ENCODE measurements around the gene SNUPN.

The SNUPN gene

DNA sequence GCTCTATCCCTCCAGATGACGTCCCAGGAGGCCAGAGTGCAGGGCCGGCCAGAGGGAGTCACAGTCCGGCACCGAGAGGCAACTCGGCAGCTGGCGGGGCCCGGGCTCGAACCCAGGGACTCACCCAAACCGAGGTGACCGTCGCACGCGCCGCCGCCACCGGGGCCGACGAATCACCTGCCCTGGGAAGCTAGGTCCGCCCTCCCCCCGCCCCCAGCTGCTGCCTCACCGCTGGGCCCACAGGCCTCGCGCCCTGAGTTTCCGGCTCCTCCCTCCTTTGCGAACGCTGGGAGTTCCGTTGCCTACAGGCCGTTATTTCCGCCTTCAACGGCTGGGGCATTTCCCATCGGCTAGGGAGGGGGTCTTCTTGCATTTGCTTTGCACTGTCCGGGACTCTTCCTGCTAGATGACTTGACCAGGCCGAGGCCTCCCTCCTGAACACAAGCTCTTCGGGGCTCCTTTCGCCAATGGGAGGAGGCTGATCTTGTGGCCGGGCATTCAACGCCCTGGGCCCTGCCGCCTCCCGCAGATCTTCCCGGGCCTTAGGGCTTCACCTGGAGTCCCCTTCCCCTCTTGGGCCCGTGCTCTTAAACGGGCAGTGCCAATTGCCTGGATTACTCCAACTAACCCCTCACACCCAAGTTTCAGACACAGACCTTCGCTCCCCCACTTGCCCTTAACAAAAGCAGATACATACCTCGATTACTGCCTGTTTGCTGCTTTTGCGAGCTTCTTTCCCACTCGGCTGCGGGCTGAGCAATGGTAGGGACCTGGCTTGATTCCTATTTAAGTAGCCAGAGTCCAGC is at the start of gene SNUPN:
SNUPN (minus strand) TSS at position 184 of the 806 bp plus-strand sequence. CDS start 4,674 bp downstream, outside the sequence.
- no CpG with 5 or more reads among the region's 47 CpGs for WGBS (ENCODE audit: insufficient coverage, insufficient read length)
- no peaks in the 10 kb centered on the region for H3K9me3 ChIP-seq (ENCODE audit: control insufficient read depth, insufficient read depth, low read length)
- peak within 1 kb of the TSS; percentile 73; the same call in 1 of the 2 replicates for H3K4me3 ChIP-seq (ENCODE audit: low read length)
- H3K27ac ChIP-seq (ENCODE audit: low read length), result no peak within 1 kb of the TSS
- no peaks in the 10 kb centered on the region for H3K36me3 ChIP-seq (ENCODE audit: control insufficient read depth, insufficient read depth, low read length)
- no peaks in the 10 kb centered on the region for H3K27me3 ChIP-seq (ENCODE audit: control insufficient read depth, insufficient read depth, low read length)
- H3K4me1 ChIP-seq (ENCODE audit: control insufficient read depth, insufficient read depth, low read length), result no peaks in the 10 kb centered on the region
- DNase-seq (ENCODE audit: low read depth, low spot score), result peak; percentile 91

DNA sequence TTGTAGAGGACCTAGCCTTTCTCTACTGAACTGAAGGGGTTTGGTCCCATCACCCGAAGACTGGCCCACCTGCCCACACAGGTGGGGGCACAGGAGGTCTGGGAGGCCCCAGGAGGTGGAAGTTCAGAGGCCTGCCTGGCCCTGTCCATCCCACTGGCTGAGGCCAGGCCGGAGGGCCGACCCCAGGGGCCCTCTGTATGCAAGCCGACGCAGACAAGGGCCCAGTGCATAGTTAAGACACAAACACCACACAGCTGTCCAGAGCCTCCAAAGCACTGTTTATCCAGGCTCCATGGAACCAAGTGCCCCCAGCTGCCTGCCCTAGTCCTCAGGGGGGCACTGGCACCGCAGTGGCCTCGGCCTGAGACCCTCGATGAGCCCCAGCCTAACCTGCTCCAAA is 48.8 kb upstream of the SNUPN start:
- WGBS (ENCODE audit: insufficient coverage, insufficient read length), result no CpG with 5 or more reads among the region's 8 CpGs
- Histone ChIP-seq H3K36me3 (ENCODE audit: control insufficient read depth, insufficient read depth, low read length) (no peaks in the 10 kb centered on the region), H3K27me3 (ENCODE audit: control insufficient read depth, insufficient read depth, low read length) (no peaks in the 10 kb centered on the region), H3K4me3 (ENCODE audit: low read length) (no peak overlapping the region), H3K9me3 (ENCODE audit: control insufficient read depth, insufficient read depth, low read length) (no peaks in the 10 kb centered on the region), H3K4me1 (ENCODE audit: control insufficient read depth, insufficient read depth, low read length) (peaks cover 8% of the 10 kb centered on the region), H3K27ac (ENCODE audit: low read length) (no peak overlapping the region)
- DNase-seq (ENCODE audit: low read depth, low spot score), result no peak

DNA sequence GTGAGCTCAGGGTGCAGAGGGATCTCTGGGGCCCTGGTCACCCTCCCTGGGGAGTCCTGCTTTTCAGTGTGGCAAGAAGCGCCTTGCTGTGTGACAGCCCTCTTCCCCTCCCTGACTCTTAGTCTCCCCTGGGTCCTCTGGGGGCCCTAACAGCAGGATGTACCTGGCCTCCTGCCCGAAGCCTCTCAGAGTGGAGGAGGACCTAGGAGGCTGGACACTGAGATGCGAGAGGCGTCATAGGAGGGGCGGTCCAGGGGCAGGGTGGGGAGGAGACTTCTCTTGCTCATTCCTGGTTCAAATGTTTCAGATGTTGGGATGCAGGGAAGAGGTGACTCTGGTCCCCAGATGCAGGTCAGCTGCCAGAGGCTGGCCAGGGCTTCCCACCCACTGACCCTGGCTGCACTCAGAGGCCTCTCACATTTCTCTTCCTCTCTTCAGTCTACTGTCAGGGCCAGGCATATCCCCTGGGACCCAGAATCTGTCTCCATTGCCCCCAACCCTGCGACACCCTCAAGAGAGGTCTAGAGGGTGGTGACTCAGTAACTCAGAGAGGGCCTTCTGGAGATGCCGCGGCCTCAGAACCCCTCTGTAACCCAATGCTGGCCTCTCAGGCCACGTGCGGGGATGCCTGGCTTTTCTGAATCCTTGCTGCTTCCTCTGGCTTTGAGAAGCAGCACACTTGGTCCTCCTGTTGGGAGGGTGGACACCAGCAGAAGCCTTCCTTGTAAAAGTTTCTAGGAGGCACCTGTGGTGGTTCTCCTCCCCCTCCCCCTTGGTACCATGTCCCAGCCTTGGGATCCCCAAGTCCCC is 48.1 kb upstream of the SNUPN start:
- Histone ChIP-seq H3K4me3 (ENCODE audit: low read length) (no peak overlapping the region), H3K4me1 (ENCODE audit: control insufficient read depth, insufficient read depth, low read length) (peaks cover 8% of the 10 kb centered on the region), H3K27ac (ENCODE audit: low read length) (no peak overlapping the region), H3K36me3 (ENCODE audit: control insufficient read depth, insufficient read depth, low read length) (no peaks in the 10 kb centered on the region), H3K9me3 (ENCODE audit: control insufficient read depth, insufficient read depth, low read length) (no peaks in the 10 kb centered on the region), H3K27me3 (ENCODE audit: control insufficient read depth, insufficient read depth, low read length) (no peaks in the 10 kb centered on the region)
- WGBS (ENCODE audit: insufficient coverage, insufficient read length), result no CpG with 5 or more reads among the region's 10 CpGs
- DNase-seq (ENCODE audit: low read depth, low spot score), result no peak

DNA sequence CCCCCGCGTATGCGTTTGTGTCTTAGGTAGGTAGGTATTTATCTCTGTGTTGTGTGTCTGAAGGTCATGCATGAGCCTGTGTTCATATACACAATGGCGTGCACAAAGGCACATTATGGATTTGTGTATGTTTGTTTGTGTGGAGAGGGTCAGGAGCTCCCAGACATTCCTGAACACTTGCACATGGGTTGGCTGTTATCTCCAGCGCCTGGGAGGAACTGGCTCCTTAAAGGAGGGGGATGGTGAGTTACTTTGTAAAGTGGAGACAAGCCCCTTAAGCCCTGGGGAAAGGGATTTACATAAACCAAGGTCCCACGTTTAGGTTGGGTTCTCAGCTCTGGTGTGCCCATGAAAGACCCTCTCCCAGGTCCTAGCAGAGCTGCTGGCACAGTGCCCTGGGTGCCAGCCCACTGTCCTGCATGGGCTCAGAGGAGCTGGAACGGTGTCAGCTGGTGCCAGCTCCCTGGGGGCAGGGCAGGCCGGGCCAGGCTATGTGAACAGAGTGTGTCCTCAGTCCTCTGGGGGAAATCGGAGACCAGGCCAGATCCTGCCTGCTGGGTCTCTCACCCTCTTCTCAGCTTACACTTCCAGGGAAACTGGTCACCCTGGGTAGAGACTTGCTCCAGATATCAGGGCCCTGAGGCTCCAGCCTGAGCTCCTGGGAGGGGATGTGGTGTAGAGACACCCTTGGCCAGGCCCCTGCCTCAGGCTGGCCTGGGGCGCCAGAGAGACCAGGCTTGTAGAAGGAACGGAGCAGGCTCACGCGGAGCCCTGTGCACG is 47.3 kb upstream of the SNUPN start:
- no peaks in the 10 kb centered on the region for H3K9me3 ChIP-seq (ENCODE audit: control insufficient read depth, insufficient read depth, low read length)
- H3K27ac ChIP-seq (ENCODE audit: low read length), result no peak overlapping the region
- H3K27me3 ChIP-seq (ENCODE audit: control insufficient read depth, insufficient read depth, low read length), result no peaks in the 10 kb centered on the region
- WGBS (ENCODE audit: insufficient coverage, insufficient read length), result no CpG with 5 or more reads among the region's 14 CpGs
- H3K4me3 ChIP-seq (ENCODE audit: low read length), result no peak overlapping the region
- no peaks in the 10 kb centered on the region for H3K36me3 ChIP-seq (ENCODE audit: control insufficient read depth, insufficient read depth, low read length)
- H3K4me1 ChIP-seq (ENCODE audit: control insufficient read depth, insufficient read depth, low read length), result peaks cover 8% of the 10 kb centered on the region
- DNase-seq (ENCODE audit: low read depth, low spot score), result no peak

DNA sequence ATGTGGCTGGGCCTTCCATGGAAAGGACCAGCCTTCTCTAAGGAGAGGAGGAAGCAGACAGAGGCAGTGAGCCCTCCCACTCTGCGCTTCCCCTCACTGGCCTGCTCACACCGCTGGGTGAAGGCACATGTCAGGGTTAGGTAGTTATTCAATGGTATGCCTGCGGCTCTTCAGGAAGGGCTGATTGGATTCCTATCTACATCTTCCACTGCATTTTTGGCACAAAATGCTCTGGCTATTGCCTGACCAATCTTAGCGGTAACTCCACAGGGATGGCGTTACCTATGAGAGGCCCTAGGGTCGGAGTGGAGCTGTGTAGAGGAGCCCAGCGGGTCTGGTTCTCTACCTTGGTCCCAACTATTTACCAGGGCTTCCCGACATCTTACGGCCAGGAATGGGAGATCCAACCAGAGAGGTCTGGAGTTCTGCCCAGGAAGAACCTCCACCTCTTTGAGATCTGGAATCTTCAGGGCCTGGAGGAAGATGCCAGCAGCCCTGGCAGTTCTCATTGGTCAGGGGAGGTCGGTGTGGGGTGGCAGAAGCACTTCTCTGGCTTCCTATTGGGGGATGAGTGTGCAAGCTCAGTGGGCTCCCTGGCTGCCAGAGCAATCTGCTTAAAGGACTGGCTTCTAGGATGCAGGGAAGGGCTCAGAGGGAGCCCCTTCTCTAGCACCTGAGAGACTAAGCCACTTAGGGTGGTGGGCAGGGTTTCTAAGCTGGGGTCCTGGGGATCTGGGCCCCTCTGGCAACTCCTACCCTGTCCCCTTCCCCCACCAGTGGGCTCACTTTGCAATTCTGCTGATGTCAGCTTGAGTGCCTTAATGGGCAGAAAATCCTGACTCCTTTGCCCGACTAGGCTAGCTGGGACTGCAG is 46.4 kb upstream of the SNUPN start:
- Histone ChIP-seq H3K36me3 (ENCODE audit: control insufficient read depth, insufficient read depth, low read length) (no peaks in the 10 kb centered on the region), H3K27ac (ENCODE audit: low read length) (no peak overlapping the region), H3K27me3 (ENCODE audit: control insufficient read depth, insufficient read depth, low read length) (no peaks in the 10 kb centered on the region), H3K4me3 (ENCODE audit: low read length) (no peak overlapping the region), H3K4me1 (ENCODE audit: control insufficient read depth, insufficient read depth, low read length) (peaks cover 8% of the 10 kb centered on the region), H3K9me3 (ENCODE audit: control insufficient read depth, insufficient read depth, low read length) (no peaks in the 10 kb centered on the region)
- WGBS (ENCODE audit: insufficient coverage, insufficient read length), result no CpG with 5 or more reads among the region's 11 CpGs
- DNase-seq (ENCODE audit: low read depth, low spot score), result no peak

DNA sequence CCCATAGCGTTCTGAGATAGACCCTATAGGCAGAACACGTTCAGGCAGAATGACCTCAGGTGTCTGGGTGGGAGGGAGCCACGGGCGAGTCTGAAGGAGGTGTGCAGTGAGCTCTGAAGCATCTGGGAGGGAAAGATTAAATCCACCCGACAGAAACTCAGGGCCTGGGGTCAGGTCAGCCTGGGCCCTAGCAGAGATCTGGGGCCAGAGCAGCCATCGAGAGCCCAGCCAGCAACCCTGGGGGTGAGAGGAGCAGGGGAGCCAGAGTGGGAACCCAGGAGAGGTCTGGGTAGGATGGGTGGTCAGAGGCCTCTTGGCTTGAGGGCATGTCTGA is 44.3 kb upstream of the SNUPN start:
- Histone ChIP-seq H3K36me3 (ENCODE audit: control insufficient read depth, insufficient read depth, low read length) (no peaks in the 10 kb centered on the region), H3K4me3 (ENCODE audit: low read length) (no peak overlapping the region), H3K27ac (ENCODE audit: low read length) (no peak overlapping the region), H3K9me3 (ENCODE audit: control insufficient read depth, insufficient read depth, low read length) (no peaks in the 10 kb centered on the region), H3K27me3 (ENCODE audit: control insufficient read depth, insufficient read depth, low read length) (no peaks in the 10 kb centered on the region), H3K4me1 (ENCODE audit: control insufficient read depth, insufficient read depth, low read length) (peaks cover 8% of the 10 kb centered on the region)
- WGBS (ENCODE audit: insufficient coverage, insufficient read length), result no CpG with 5 or more reads among the region's 6 CpGs
- DNase-seq (ENCODE audit: low read depth, low spot score), result no peak

DNA sequence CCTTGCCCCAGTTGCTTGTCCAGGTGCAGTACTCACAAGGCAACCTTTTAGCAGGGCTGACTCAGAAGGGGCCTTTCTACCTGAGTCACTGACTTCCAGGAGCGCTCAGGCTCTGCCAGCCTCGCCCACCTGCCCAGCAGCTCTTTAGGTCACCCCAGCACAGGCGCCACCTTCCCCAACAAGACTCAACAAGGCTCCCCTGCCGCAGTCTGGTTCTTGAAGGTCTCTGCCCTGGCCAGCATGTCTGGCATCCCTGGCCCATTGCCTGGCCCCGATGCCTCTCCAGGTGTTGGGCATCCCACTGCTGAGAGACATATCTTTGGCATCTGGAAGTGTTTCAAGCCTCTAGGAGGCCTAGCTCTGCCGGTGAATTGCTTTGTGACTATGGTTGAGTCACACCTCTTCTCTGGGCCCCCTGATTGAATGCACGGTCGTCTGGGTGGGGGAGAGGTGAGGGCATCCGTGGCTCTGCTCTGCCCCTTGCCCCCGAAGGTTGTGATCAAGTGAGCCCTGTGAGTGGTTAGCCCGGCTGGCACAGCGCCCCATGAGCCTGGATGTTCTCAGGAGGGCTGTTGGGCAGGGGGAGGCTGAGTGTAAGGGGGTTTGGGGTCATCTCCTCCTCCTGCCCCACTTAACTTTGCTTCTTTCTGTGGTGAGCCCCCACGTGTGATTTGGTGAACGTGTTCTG is 43.8 kb upstream of the SNUPN start:
- Histone ChIP-seq H3K36me3 (ENCODE audit: control insufficient read depth, insufficient read depth, low read length) (no peaks in the 10 kb centered on the region), H3K9me3 (ENCODE audit: control insufficient read depth, insufficient read depth, low read length) (no peaks in the 10 kb centered on the region), H3K27me3 (ENCODE audit: control insufficient read depth, insufficient read depth, low read length) (no peaks in the 10 kb centered on the region), H3K27ac (ENCODE audit: low read length) (no peak overlapping the region), H3K4me3 (ENCODE audit: low read length) (no peak overlapping the region), H3K4me1 (ENCODE audit: control insufficient read depth, insufficient read depth, low read length) (peaks cover 8% of the 10 kb centered on the region)
- DNase-seq (ENCODE audit: low read depth, low spot score), result no peak
- no CpG with 5 or more reads among the region's 14 CpGs for WGBS (ENCODE audit: insufficient coverage, insufficient read length)

DNA sequence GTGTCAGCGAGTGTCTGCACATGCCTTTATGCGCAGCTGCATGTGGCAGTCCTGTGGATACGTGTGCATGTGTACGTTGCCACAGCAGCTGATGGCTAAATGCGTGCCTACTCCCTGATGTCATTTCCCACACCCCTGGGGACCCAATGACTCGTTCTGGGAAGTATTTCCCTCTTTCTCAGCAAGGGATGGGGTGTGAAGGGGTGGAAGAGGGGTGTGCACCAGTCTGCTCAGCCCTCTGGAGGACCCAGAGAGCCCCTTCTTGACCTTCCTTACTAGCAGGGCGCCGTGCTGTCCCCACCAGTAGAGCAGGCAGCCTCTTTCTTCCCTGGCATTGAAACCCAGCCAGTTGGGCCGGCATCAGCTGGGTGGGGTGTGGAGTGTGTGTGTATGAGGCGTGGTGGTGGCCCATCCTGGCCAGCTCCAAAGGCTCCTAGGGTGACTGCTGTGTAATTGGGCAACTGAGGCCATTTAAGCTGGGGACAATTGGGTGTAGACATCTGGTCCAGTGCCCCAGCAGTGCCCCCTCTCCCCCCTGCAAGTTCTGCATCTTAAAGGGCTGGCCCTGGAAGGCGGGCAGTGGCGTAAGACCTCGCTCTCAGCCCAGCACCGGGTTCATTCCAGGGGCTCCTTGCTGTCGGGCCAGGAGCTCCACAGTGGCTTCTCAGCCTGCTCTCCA is 41.4 kb upstream of the SNUPN start:
- no peak for DNase-seq (ENCODE audit: low read depth, low spot score)
- no CpG with 5 or more reads among the region's 15 CpGs for WGBS (ENCODE audit: insufficient coverage, insufficient read length)
- Histone ChIP-seq H3K4me3 (ENCODE audit: low read length) (no peak overlapping the region), H3K27me3 (ENCODE audit: control insufficient read depth, insufficient read depth, low read length) (no peaks in the 10 kb centered on the region), H3K9me3 (ENCODE audit: control insufficient read depth, insufficient read depth, low read length) (no peaks in the 10 kb centered on the region), H3K36me3 (ENCODE audit: control insufficient read depth, insufficient read depth, low read length) (no peaks in the 10 kb centered on the region), H3K4me1 (ENCODE audit: control insufficient read depth, insufficient read depth, low read length) (no peaks in the 10 kb centered on the region), H3K27ac (ENCODE audit: low read length) (no peak overlapping the region)

DNA sequence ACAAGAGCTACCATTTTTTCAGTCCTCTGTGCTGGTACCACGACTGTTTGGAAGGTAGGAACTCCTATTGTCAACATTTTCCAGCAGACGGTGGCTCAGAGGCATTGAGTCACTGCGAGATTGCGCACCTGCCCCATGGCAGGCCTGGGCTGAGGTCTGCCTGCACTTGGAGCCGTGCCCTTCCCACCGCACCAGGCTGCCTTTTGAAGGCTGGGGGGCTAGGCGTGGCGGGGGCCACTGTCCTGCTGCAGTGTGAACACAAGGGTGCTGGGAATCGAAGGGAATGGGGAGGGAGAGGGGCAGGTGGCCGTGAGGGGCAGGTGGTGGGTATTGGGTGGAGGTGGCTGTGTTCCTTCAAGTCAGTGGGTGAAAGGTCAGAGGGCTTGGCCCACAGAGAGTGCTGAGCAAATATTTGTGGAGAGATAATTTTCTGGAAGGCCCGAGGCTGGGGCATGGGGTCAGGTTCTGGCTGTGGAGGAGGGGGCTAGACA is 38.5 kb upstream of the SNUPN start:
- no peaks in the 10 kb centered on the region for H3K4me1 ChIP-seq (ENCODE audit: control insufficient read depth, insufficient read depth, low read length)
- DNase-seq (ENCODE audit: low read depth, low spot score), result no peak

More for the DNA sequence above, 38.5 kb upstream of the SNUPN start:
- no peak overlapping the region for H3K4me3 ChIP-seq (ENCODE audit: low read length)
- no peak overlapping the region for H3K27ac ChIP-seq (ENCODE audit: low read length)
- no CpG with 5 or more reads among the region's 11 CpGs for WGBS (ENCODE audit: insufficient coverage, insufficient read length)
- H3K36me3 ChIP-seq (ENCODE audit: control insufficient read depth, insufficient read depth, low read length), result 0 out of 2 replicates have a peak, but pooled peaks cover 4% of the 10 kb centered on the region
- H3K9me3 ChIP-seq (ENCODE audit: control insufficient read depth, insufficient read depth, low read length), result no peaks in the 10 kb centered on the region
- H3K27me3 ChIP-seq (ENCODE audit: control insufficient read depth, insufficient read depth, low read length), result no peaks in the 10 kb centered on the region

Measured in iPS DF 6.9 (cell line).